Uterus (tissue), 2 donors: ENCODE data around the gene ROCK2.

Experiments used
- POLR2A ChIP-seq, 2 donors: fragments of 450-650 bp; IDR thresholded peaks; one replicate each; pipeline ENCODE4 v1.6.1; 2016; ENCODE audit warnings: antibody characterized with exemption in 2 of 2, mild to moderate bottlenecking in 1 of 2, moderate library complexity in 1 of 2
- TF ChIP-seq, protein P1 (sequence below), 4 experiments: fragments of 200-600 bp in 2 of 4; fragments of 450-650 bp in 2 of 4; sonication (generic) in 2 of 4; IDR thresholded peaks; one replicate each; pipeline ENCODE4 v1.5.1; 2016 to 2019; ENCODE audit warnings: antibody characterized with exemption in 4 of 4, mild to moderate bottlenecking in 2 of 4, moderate library complexity in 1 of 4

GRCh38 chr2:11201969-11202368 lies 142.5 kb downstream of the ROCK2 start:
- TF ChIP-seq POLR2A (IDR thresholded peaks at IDR 0.05): no peak
- TF ChIP-seq, protein P1, sequence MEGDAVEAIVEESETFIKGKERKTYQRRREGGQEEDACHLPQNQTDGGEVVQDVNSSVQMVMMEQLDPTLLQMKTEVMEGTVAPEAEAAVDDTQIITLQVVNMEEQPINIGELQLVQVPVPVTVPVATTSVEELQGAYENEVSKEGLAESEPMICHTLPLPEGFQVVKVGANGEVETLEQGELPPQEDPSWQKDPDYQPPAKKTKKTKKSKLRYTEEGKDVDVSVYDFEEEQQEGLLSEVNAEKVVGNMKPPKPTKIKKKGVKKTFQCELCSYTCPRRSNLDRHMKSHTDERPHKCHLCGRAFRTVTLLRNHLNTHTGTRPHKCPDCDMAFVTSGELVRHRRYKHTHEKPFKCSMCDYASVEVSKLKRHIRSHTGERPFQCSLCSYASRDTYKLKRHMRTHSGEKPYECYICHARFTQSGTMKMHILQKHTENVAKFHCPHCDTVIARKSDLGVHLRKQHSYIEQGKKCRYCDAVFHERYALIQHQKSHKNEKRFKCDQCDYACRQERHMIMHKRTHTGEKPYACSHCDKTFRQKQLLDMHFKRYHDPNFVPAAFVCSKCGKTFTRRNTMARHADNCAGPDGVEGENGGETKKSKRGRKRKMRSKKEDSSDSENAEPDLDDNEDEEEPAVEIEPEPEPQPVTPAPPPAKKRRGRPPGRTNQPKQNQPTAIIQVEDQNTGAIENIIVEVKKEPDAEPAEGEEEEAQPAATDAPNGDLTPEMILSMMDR (IDR thresholded peaks at IDR 0.05): no peak
